H9 (cell line): ENCODE data around the gene GREB1L. TPM values are rescaled to one million over a fixed set of nuclear protein-coding genes. Genes with fewer than 3 reads are reported as not detected.

Source experiments
- DNase-seq: peaks from one replicate; pipeline ENCODE4 v3.0.0-alpha.2; 2017
- H2AFZ ChIP-seq: one replicate; pipeline ENCODE4 v1.6.1; 2013; ENCODE audit warnings: mild to moderate bottlenecking, low read length, control low read depth, moderate library complexity
- H2AK5ac ChIP-seq: 2 replicates; pipeline ENCODE4 v1.6.1; 2013; ENCODE audit warnings: low read length, control low read depth, mixed read lengths; ENCODE audit not compliant: insufficient read length
- H2BK120ac ChIP-seq: one replicate; pipeline ENCODE4 v1.6.1; 2013; ENCODE audit warnings: low read depth, mild to moderate bottlenecking, low read length, control low read depth, inconsistent platforms; ENCODE audit not compliant: poor library complexity, severe bottlenecking
- H2BK12ac ChIP-seq: 2 replicates; pipeline ENCODE4 v1.6.1; 2013; ENCODE audit warnings: low read length, control low read depth, mixed read lengths, low read depth; ENCODE audit not compliant: insufficient read length
- H2BK15ac ChIP-seq: 2 replicates; pipeline ENCODE4 v1.6.1; 2013; ENCODE audit warnings: low read depth, low read length, control low read depth
- H2BK20ac ChIP-seq: one replicate; pipeline ENCODE4 v1.6.1; 2013; ENCODE audit warnings: low read depth, mild to moderate bottlenecking, low read length, control low read depth, inconsistent platforms; ENCODE audit not compliant: poor library complexity, severe bottlenecking
- H2BK5ac ChIP-seq: 2 replicates; pipeline ENCODE4 v1.6.1; 2013; ENCODE audit warnings: low read length, control low read depth, mixed read lengths; ENCODE audit not compliant: insufficient read length
- H3K14ac ChIP-seq: 2 replicates; pipeline ENCODE4 v1.6.1; 2013; ENCODE audit warnings: low read length, control low read depth; ENCODE audit not compliant: insufficient read depth
- H3K18ac ChIP-seq: 2 replicates; pipeline ENCODE4 v1.6.1; 2013; ENCODE audit warnings: low read depth, mild to moderate bottlenecking, mixed read lengths, low read length, control low read depth; ENCODE audit not compliant: insufficient read length
- H3K23ac ChIP-seq: 2 replicates; pipeline ENCODE4 v1.6.1; 2013; ENCODE audit warnings: low read length, control low read depth, mixed read lengths, low read depth; ENCODE audit not compliant: insufficient read length
- H3K23me2 ChIP-seq: 2 replicates; pipeline ENCODE4 v1.6.1; 2013; ENCODE audit warnings: low read depth, mild to moderate bottlenecking, mixed read lengths, low read length, control low read depth; ENCODE audit not compliant: insufficient read length, poor library complexity, severe bottlenecking
- H3K27ac ChIP-seq: 2 replicates; pipeline ENCODE4 v1.5.1; 2013; ENCODE audit warnings: low read length, control low read depth, mixed read lengths, low read depth; ENCODE audit not compliant: insufficient read length
- H3K27me3 ChIP-seq: 2 replicates; pipeline ENCODE4 v1.6.1; 2013; ENCODE audit warnings: low read length, control low read depth, inconsistent platforms; ENCODE audit not compliant: insufficient read depth
- H3K4ac ChIP-seq: 2 replicates; pipeline ENCODE4 v1.6.1; 2013; ENCODE audit warnings: low read depth, mild to moderate bottlenecking, control low read depth, inconsistent platforms, low read length, moderate library complexity
- H3K4me1 ChIP-seq: 2 replicates; pipeline ENCODE4 v1.6.1; 2013; ENCODE audit warnings: low read length, control low read depth, inconsistent platforms; ENCODE audit not compliant: insufficient read depth
- H3K4me2 ChIP-seq: 2 replicates; pipeline ENCODE4 v1.6.1; 2013; ENCODE audit warnings: low read length, control low read depth, mixed read lengths; ENCODE audit not compliant: insufficient read length, insufficient read depth
- H3K56ac ChIP-seq: 2 replicates; pipeline ENCODE4 v1.6.1; 2013; ENCODE audit warnings: low read depth, mild to moderate bottlenecking, mixed read lengths, low read length, control low read depth; ENCODE audit not compliant: insufficient read length
- H3K79me1 ChIP-seq: 2 replicates; pipeline ENCODE4 v1.6.1; 2013; ENCODE audit warnings: low read depth, mild to moderate bottlenecking, moderate library complexity, low read length, control low read depth, inconsistent platforms; ENCODE audit not compliant: insufficient read depth, poor library complexity, severe bottlenecking
- H3K79me2 ChIP-seq: 2 replicates; pipeline ENCODE4 v1.6.1; 2013; ENCODE audit warnings: low read length, control low read depth, inconsistent platforms; ENCODE audit not compliant: insufficient read depth
- H3K9ac ChIP-seq: 2 replicates; pipeline ENCODE4 v1.6.1; 2013; ENCODE audit warnings: low read length, control low read depth, mixed read lengths; ENCODE audit not compliant: insufficient read length; ENCODE audit errors: extremely low read depth
- H3K9me3 ChIP-seq: one replicate; pipeline ENCODE4 v1.6.1; 2013; ENCODE audit warnings: low read depth, low read length, inconsistent platforms; ENCODE audit not compliant: control insufficient read depth
- H3T11ph ChIP-seq: one replicate; pipeline ENCODE4 v1.6.1; 2013; ENCODE audit warnings: mild to moderate bottlenecking, low read length, control low read depth, inconsistent platforms
- H4K20me1 ChIP-seq: one replicate; pipeline ENCODE4 v1.6.1; 2013; ENCODE audit not compliant: control insufficient read depth, insufficient read length, insufficient read depth
- H4K5ac ChIP-seq: 2 replicates; pipeline ENCODE4 v1.6.1; 2013; ENCODE audit warnings: low read depth, mild to moderate bottlenecking, mixed read lengths, low read length, control low read depth; ENCODE audit not compliant: insufficient read length
- H4K8ac ChIP-seq: replicated peaks from 2 replicates; pipeline ENCODE4 v1.6.1; 2013; ENCODE audit warnings: low read length, control low read depth, mixed read lengths, low read depth; ENCODE audit not compliant: insufficient read length
- H4K91ac ChIP-seq: 2 replicates; pipeline ENCODE4 v1.6.1; 2013; ENCODE audit warnings: low read depth, mild to moderate bottlenecking, moderate library complexity, mixed read lengths, low read length, control low read depth; ENCODE audit not compliant: insufficient read length
- H3K27ac Mint-ChIP-seq, 3 experiments: 2 replicates in 2 of 3; 3 replicates in 1 of 3; pipeline ENCODE4 v1.8.0; 2020 to 2021; ENCODE audit warnings: mixed read lengths in 3 of 3, mild to moderate bottlenecking in 1 of 3, moderate library complexity in 1 of 3
- H3K27me3 Mint-ChIP-seq: 2 replicates; pipeline ENCODE4 v1.8.0; 2021; ENCODE audit warnings: low read depth, mild to moderate bottlenecking, moderate library complexity, mixed read lengths
- H3K36me3 Mint-ChIP-seq, 3 experiments: 2 replicates in 2 of 3; 3 replicates in 1 of 3; pipeline ENCODE4 v1.8.0; 2020 to 2021; ENCODE audit warnings: low read depth in 3 of 3, mixed read lengths in 3 of 3; ENCODE audit not compliant: insufficient read depth in 1 of 3
- H3K4me1 Mint-ChIP-seq, 2 experiments: 2 replicates each; pipeline ENCODE4 v1.8.0; 2020; ENCODE audit warnings: mixed read lengths in 2 of 2
- H3K4me3 Mint-ChIP-seq, 2 experiments: 2 replicates in 1 of 2; 3 replicates in 1 of 2; pipeline ENCODE4 v1.8.0; 2020 to 2021; ENCODE audit warnings: mild to moderate bottlenecking in 2 of 2, mixed read lengths in 2 of 2, moderate library complexity in 1 of 2
- H3K9me3 Mint-ChIP-seq, 2 experiments: 2 replicates in 1 of 2; 3 replicates in 1 of 2; pipeline ENCODE4 v1.8.0; 2020; ENCODE audit warnings: mild to moderate bottlenecking in 2 of 2, mixed read lengths in 2 of 2, moderate library complexity in 1 of 2
- total RNA-seq: library from RNA; stranded (reverse); gene quantifications from 2 replicates; pipeline ENCODE4 v1.2.1, GENCODE V29; 2021
- TF ChIP-seq, protein P1 (sequence below): fragments of 200-600 bp; sonication (generic); conservative IDR thresholded peaks from 3 replicates; pipeline ENCODE4 v1.8.0; 2021; ENCODE audit warnings: antibody characterized with exemption, mild to moderate bottlenecking

The GREB1L gene
- total RNA-seq, 1 experiment from 2014 or later, result 2.7 TPM

DNA sequence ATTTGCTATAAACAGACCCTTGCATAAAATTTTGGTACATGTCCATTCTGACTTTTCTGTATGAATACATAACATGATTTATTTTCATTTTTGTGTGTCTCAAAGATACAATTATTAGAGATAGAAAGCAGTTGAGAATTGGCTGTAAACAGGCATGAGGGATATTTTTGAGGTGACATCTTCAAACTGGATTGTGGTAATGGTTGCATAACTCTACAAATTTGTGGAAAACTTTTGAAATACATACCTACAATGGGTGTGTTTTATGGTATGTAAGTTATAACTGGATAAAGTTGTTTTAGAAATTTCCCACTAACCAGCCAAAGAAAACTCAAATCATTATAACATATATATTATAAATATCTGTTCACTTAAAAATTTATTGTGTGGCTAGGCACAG lies 39.6 kb downstream of the GREB1L start:
- H2AFZ ChIP-seq, result no peak overlapping the region
- no peak overlapping the region for H2BK20ac ChIP-seq
- no peak overlapping the region for H3K23ac ChIP-seq
- no peak overlapping the region for H3K4ac ChIP-seq
- H3K9ac ChIP-seq, result no peak overlapping the region
- no peaks in the 10 kb centered on the region for H3K23me2 ChIP-seq
- no peaks in the 10 kb centered on the region for H3K79me1 ChIP-seq
- H2BK15ac ChIP-seq, result no peak overlapping the region
- H4K5ac ChIP-seq, result no peak overlapping the region
- H2BK12ac ChIP-seq, result no peak overlapping the region
- H3K27ac ChIP-seq, result no peak overlapping the region
- H2BK5ac ChIP-seq, result no peak overlapping the region
- DNase-seq, result no peak
- no peak overlapping the region for H4K8ac ChIP-seq
- no peaks in the 10 kb centered on the region for H3K4me1 ChIP-seq
- no peaks in the 10 kb centered on the region for H4K20me1 ChIP-seq
- H4K91ac ChIP-seq, result no peak overlapping the region
- no peak overlapping the region for H2AK5ac ChIP-seq
- Mint-ChIP-seq H3K4me1 (peaks cover 5 to 11% of the 10 kb centered on the region in 2 experiments; a peak in 3 of 4 replicates), H3K27me3 (peaks cover 16% of the 10 kb centered on the region), H3K9me3 (no peaks in the 10 kb centered on the region; a peak in 2 of 5 replicates), H3K27ac (no peak overlapping the region), H3K4me3 (no peak overlapping the region), H3K36me3 (peaks cover 0 to 6% (median 0%) of the 10 kb centered on the region in 3 experiments; a peak in 3 of 7 replicates)
- H2BK120ac ChIP-seq, result no peak overlapping the region
- H3T11ph ChIP-seq, result no peak overlapping the region
- no peak overlapping the region for H3K18ac ChIP-seq
- no peaks in the 10 kb centered on the region for H3K79me2 ChIP-seq
- no peaks in the 10 kb centered on the region for H3K9me3 ChIP-seq
- TF ChIP-seq, protein P1, sequence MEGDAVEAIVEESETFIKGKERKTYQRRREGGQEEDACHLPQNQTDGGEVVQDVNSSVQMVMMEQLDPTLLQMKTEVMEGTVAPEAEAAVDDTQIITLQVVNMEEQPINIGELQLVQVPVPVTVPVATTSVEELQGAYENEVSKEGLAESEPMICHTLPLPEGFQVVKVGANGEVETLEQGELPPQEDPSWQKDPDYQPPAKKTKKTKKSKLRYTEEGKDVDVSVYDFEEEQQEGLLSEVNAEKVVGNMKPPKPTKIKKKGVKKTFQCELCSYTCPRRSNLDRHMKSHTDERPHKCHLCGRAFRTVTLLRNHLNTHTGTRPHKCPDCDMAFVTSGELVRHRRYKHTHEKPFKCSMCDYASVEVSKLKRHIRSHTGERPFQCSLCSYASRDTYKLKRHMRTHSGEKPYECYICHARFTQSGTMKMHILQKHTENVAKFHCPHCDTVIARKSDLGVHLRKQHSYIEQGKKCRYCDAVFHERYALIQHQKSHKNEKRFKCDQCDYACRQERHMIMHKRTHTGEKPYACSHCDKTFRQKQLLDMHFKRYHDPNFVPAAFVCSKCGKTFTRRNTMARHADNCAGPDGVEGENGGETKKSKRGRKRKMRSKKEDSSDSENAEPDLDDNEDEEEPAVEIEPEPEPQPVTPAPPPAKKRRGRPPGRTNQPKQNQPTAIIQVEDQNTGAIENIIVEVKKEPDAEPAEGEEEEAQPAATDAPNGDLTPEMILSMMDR, result no peak
- H3K56ac ChIP-seq, result no peak overlapping the region
- no peaks in the 10 kb centered on the region for H3K27me3 ChIP-seq
- no peak overlapping the region for H3K4me2 ChIP-seq
- no peak overlapping the region for H3K14ac ChIP-seq
